Spleen (tissue), 11 donors: ENCODE results near the gene ACSM6. TPM values are rescaled to one million over a fixed set of nuclear protein-coding genes. Genes with fewer than 3 reads are reported as not detected.
"Not testable (repeated sequence)": the region's sequence is repeated elsewhere in the genome, so short reads cannot be mapped to it uniquely, and the experiment has no call there.

ENCODE experiments used
- DNase-seq: peaks from one replicate; pipeline ENCODE4 v3.0.0-alpha.2; 2020
- H3K27ac ChIP-seq, 8 donors: fragments of 200-600 bp; sonication (generic) in 7 of 8; 1 replicate in 4 of 8; 2 replicates in 4 of 8; pipeline versions ENCODE4 v1.5.0 to v1.8.0; 2016 to 2021; ENCODE audit warnings: inconsistent platforms in 4 of 8, mild to moderate bottlenecking in 4 of 8, moderate library complexity in 1 of 8
- H3K27me3 ChIP-seq, 7 donors: fragments of 200-600 bp; sonication (generic) in 6 of 7; replicated peaks in 1 of 7; 1 replicate in 4 of 7; 2 replicates in 3 of 7; pipeline versions ENCODE4 v1.5.0 to v1.8.0; 2016 to 2021; ENCODE audit warnings: inconsistent platforms in 3 of 7, mild to moderate bottlenecking in 1 of 7
- H3K36me3 ChIP-seq, 6 donors: fragments of 200-600 bp; sonication (generic) in 5 of 6; 1 replicate in 4 of 6; 2 replicates in 2 of 6; pipeline versions ENCODE4 v1.5.0 to v1.8.0; 2016 to 2021; ENCODE audit warnings: inconsistent platforms in 2 of 6
- H3K4me1 ChIP-seq, 6 donors: fragments of 200-600 bp; sonication (generic) in 5 of 6; 1 replicate in 3 of 6; 2 replicates in 3 of 6; pipeline versions ENCODE4 v1.5.0 to v1.8.0; 2016 to 2021; ENCODE audit warnings: inconsistent platforms in 3 of 6
- H3K4me3 ChIP-seq, 8 donors: fragments of 200-600 bp; sonication (generic) in 7 of 8; 1 replicate in 4 of 8; 2 replicates in 4 of 8; pipeline versions ENCODE4 v1.5.0 to v1.8.0; 2016 to 2021; ENCODE audit warnings: inconsistent platforms in 4 of 8, mild to moderate bottlenecking in 4 of 8, moderate library complexity in 2 of 8
- H3K9me3 ChIP-seq, 8 donors: fragments of 200-600 bp; sonication (generic) in 7 of 8; 1 replicate in 4 of 8; 2 replicates in 4 of 8; pipeline versions ENCODE4 v1.5.0 to v1.8.0; 2016 to 2021; ENCODE audit warnings: inconsistent platforms in 4 of 8
- CTCF ChIP-seq, 11 experiments: fragments of 200-600 bp in 7 of 11; fragments of 450-650 bp in 4 of 11; sonication (generic) in 4 of 11; IDR thresholded peaks in 8 of 11; conservative IDR thresholded peaks in 3 of 11; 1 replicate in 7 of 11; 2 replicates in 4 of 11; pipeline versions ENCODE4 v1.4.0 to v1.8.0; 2016 to 2021; ENCODE audit warnings: antibody characterized with exemption in 11 of 11, inconsistent platforms in 4 of 11, mild to moderate bottlenecking in 1 of 11
- POLR2A ChIP-seq, 3 donors: fragments of 450-650 bp; IDR thresholded peaks; one replicate each; pipeline ENCODE4 v1.5.1; 2017; ENCODE audit warnings: antibody characterized with exemption in 3 of 3, mild to moderate bottlenecking in 1 of 3
- POLR2AphosphoS5 ChIP-seq, 3 donors: sonication (generic); formaldehyde crosslinking; IDR thresholded peaks; one replicate each; pipeline ENCODE4 v1.5.1; 2017; ENCODE audit warnings: antibody characterized with exemption in 3 of 3
- WGBS, 5 donors: extraction: QIAGEN DNeasy Blood & Tissue Kit in 3 of 5; methylation state at CpG; one replicate each; pipeline versions ENCODE4 v1.1.5 to v1.1.7; 2013 to 2018; 5-methylcytosine and 5-hydroxymethylcytosine counted together
- intact Hi-C: fragments of 100-400 bp; cut with DNase I; formaldehyde crosslinking; loops from one replicate; pipeline ENCODE4 v1.15.0; 2023; ENCODE audit warnings: low total_unique reads
- polyA plus RNA-seq, 3 donors: library from polyadenylated mRNA; stranded (reverse); fragments of 200-250 nt; gene quantifications; one replicate each; pipeline ENCODE4 v1.2.1, GENCODE V29; 2013
- total RNA-seq, 7 donors: library from RNA; depleted of rRNA in 3 of 7; stranded (reverse); fragments of >200 nt in 3 of 7; fragmentation: NEBNext Ultra II Directional in 4 of 7; extraction: Animal tissue kit (Norgen Biotek cat#: 25700) in 4 of 7; gene quantifications; one replicate each; pipeline versions ENCODE4 v1.1.0 to v1.2.1, GENCODE V29; 2016 to 2021
- donor health status: healthy with polysubstance abuse.
- donor health status: DM: no; HTN: no; CAD: no; lungs with moderate emphysema.
- donor health status: DM: no; HTN: no; CAD: no.
- donor health status: Bipolar disorder and iron deficiency.
- donor health status: healthy.
- donor health status: DM: no; HTN: no; CAD: no.
- donor health status: DM: yes; HTN: yes; CAD: no.

Gene ACSM6
- total and polyA plus RNA-seq, 10 donors = not detected

- DNase-seq = no peak
- no peak overlapping the region for H3K27ac ChIP-seq
- WGBS, 5 donors = 47 to 98% (median 66%) methylated on average over 2 of the region's 2 CpGs
- H3K9me3 ChIP-seq = no peaks in the 10 kb centered on the region
- H3K27me3 ChIP-seq = no peaks in the 10 kb centered on the region
- peaks cover 0 to 4% (median 0%) of the 10 kb centered on the region in 6 donors for H3K4me1 ChIP-seq
- H3K4me3 ChIP-seq = no peak overlapping the region
- intact Hi-C loops = no loop called here
- TF ChIP-seq CTCF (IDR thresholded peaks at IDR 0.05 in 8 of 11, conservative IDR thresholded peaks at IDR 0.05 in 3 of 11) = no peak
- no peak for TF ChIP-seq POLR2AphosphoS5 (IDR thresholded peaks at IDR 0.05)
- TF ChIP-seq POLR2A (IDR thresholded peaks at IDR 0.05) = no peak
- H3K36me3 ChIP-seq = peaks cover 0 to 6% (median 0%) of the 10 kb centered on the region in 6 donors
Observed at GRCh38 chr10:95225136-95225535, 31.1 kb downstream of the ACSM6 start.

DNA sequence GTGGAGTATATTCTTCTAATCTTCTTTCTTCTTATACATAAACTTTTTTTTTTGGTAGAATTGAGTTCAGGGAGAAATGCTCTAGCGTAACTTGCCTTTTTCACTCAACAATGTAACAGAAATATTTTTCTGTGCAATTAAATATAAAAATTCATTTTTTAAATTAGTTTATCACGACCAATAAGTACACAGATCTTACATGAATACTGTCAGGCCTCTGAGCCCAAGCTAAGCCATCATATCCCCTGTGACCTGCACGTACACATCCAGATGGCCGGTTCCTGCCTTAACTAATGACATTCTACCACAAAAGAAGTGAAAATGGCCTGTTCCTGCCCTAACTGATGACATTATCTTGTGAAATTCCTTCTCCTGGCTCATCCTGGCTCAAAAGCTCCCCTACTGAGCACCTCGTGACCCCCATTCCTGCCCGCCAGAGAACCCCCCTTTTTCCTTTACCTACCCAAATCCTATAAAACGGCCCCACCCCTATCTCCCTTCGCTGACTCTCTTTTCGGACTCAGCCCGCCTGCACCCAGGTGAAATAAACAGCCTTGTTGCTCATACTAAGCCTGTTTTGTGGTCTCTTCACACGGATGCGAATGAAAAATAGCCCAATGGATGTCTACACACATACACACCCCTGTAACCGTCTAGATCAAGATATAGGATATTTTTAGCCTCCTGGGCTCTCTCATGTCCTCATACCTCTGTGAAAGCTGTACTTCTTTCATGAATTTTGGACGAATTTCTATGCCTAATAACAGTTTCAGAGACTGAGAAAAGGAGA lies 35.1 kb downstream of the ACSM6 start:
- Histone ChIP-seq H3K27ac (peak overlapping the region in 2 of 8 donors; percentile 31 to 56), H3K4me1 (peaks cover 0 to 12% (median 0%) of the 10 kb centered on the region in 6 donors), H3K36me3 (peaks cover 0 to 29% (median 8%) of the 10 kb centered on the region in 6 donors)
- WGBS, 5 donors = 83 to 92% (median 90%) methylated on average over 12 to 14 of the region's 14 CpGs
- H3K27me3 ChIP-seq, H3K4me3 ChIP-seq, DNase-seq, intact Hi-C loops, H3K9me3 ChIP-seq: not testable (repeated sequence)

- TF ChIP-seq POLR2AphosphoS5 (IDR thresholded peaks at IDR 0.05) = no peak
- TF ChIP-seq POLR2A (IDR thresholded peaks at IDR 0.05) = no peak
- no peak for TF ChIP-seq CTCF (IDR thresholded peaks at IDR 0.05 in 8 of 11, conservative IDR thresholded peaks at IDR 0.05 in 3 of 11)
- intact Hi-C loops = no loop called here
- Histone ChIP-seq H3K36me3 (peaks cover 0 to 38% (median 15%) of the 10 kb centered on the region in 6 donors), H3K9me3 (no peaks in the 10 kb centered on the region), H3K4me3 (peak overlapping the region in 7 of 8 donors; percentile 17 to 71 (median 32)), H3K4me1 (peaks cover 0 to 12% (median 0%) of the 10 kb centered on the region in 6 donors), H3K27me3 (no peaks in the 10 kb centered on the region), H3K27ac (peak overlapping the region in 2 of 8 donors; percentile 67 to 69)
- 48 to 76% (median 69%) methylated on average over 10 of the region's 10 CpGs for WGBS, 5 donors
- DNase-seq = no peak
Observed at GRCh38 chr10:95229724-95230627, 35.9 kb downstream of the ACSM6 start.

DNA sequence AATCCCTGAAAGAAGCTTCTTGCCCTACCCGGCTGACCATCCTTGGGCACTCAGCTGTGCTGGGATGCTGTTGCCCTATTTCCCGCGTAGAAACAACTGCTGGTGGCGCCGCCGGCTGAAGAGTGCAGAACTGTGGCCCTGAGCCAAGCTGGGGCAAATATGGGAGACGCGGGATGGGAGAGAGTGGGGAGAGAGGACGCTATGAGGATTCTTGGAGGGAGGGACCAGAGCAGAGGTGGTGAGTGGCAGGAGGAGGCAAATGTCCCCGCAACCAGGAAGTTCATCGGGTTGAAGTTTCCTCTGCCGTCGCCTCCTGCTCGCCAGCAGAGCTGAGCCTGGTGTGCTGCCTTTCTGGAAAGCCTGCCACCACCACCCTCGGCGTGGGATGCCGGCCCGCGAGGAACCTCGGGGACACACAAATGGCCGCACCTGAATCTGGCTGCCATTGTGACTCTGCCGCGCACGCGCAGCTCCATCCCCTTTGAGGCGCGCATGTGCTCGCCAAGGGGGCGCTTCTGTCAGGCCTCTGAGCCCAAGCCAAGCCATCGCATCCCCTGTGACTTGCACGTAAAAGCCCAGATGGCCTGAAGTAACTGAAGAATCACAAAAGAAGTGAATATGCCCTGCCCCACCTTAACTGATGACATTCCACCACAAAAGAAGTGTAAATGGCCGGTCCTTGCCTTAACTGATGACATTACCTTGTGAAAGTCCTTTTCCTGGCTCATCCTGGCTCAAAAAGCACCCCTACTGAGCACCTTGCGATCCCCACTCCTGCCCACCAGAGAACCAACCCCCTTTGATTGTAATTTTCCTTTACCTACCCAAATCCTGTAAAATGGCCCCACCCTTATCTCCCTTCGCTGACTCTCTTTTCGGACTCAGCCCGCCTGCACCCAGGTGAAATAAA lies 36.9 kb downstream of the ACSM6 start:
- peaks cover 0 to 15% (median 2%) of the 10 kb centered on the region in 6 donors for H3K4me1 ChIP-seq
- H3K27me3 ChIP-seq, intact Hi-C loops, H3K9me3 ChIP-seq: not testable (repeated sequence)
- H3K36me3 ChIP-seq = peaks cover 0 to 47% (median 17%) of the 10 kb centered on the region in 6 donors
- WGBS, 5 donors = 24 to 52% (median 40%) methylated on average over 29 to 36 of the region's 36 CpGs
- peak overlapping the region in 5 of 8 donors; percentile 51 to 74 (median 67) for H3K27ac ChIP-seq
- peak; percentile 46 to 77 (median 74) for TF ChIP-seq POLR2AphosphoS5 (IDR thresholded peaks at IDR 0.05)
- DNase-seq = peak; percentile 88
- peak overlapping the region; percentile 16 to 71 (median 30) for H3K4me3 ChIP-seq
